Stimulated activated naive CD8-positive, alpha-beta T cell treated with anti-CD3 and anti-CD28 coated beads, Interleukin-15, Interleukin-2, amounts not matched to agents 100 ng/mL and 50 ng/mL, for 24 hours (primary cell): ENCODE data around the gene KLHL11.
A peak's percentile ranks its signal among the peaks of the same experiment; 100 is the strongest.

Experiments
- H3K27ac Mint-ChIP-seq: one replicate; pipeline ENCODE4 v1.8.0; 2021; ENCODE audit warnings: mild to moderate bottlenecking, mixed read lengths
- H3K27me3 Mint-ChIP-seq: one replicate; pipeline ENCODE4 v1.8.0; 2021; ENCODE audit warnings: mixed read lengths
- H3K36me3 Mint-ChIP-seq: one replicate; pipeline ENCODE4 v1.8.0; 2021; ENCODE audit warnings: low read depth, mixed read lengths
- H3K4me1 Mint-ChIP-seq: one replicate; pipeline ENCODE4 v1.8.0; 2021; ENCODE audit warnings: low read depth, mixed read lengths
- H3K4me3 Mint-ChIP-seq: one replicate; pipeline ENCODE4 v1.8.0; 2021; ENCODE audit warnings: mild to moderate bottlenecking, mixed read lengths
- H3K9me3 Mint-ChIP-seq: one replicate; pipeline ENCODE4 v1.8.0; 2021; ENCODE audit warnings: mixed read lengths

KLHL11 gene

GRCh38 chr17:41864836-41865595 is at the start of gene KLHL11:
TSS of gene KLHL11 (minus strand) at chr17:41865423. CDS start at chr17:41865370, 53 bp downstream.
- Mint-ChIP-seq H3K27ac (peak within 1 kb of the TSS; percentile 76), H3K4me1 (peaks cover 44% of the 10 kb centered on the region), H3K9me3 (no peaks in the 10 kb centered on the region), H3K36me3 (peaks cover 34% of the 10 kb centered on the region), H3K27me3 (no peaks in the 10 kb centered on the region), H3K4me3 (no peak within 1 kb of the TSS)

GRCh38 chr17:41915020-41915419 is 49.8 kb upstream of the KLHL11 start:
- H3K27me3 Mint-ChIP-seq: no peaks in the 10 kb centered on the region
- H3K9me3 Mint-ChIP-seq: no peaks in the 10 kb centered on the region
- peaks cover 42% of the 10 kb centered on the region for H3K4me1 Mint-ChIP-seq
- H3K27ac Mint-ChIP-seq: no peak overlapping the region
- peaks cover 43% of the 10 kb centered on the region for H3K36me3 Mint-ChIP-seq
- H3K4me3 Mint-ChIP-seq: no peak overlapping the region

DNA sequence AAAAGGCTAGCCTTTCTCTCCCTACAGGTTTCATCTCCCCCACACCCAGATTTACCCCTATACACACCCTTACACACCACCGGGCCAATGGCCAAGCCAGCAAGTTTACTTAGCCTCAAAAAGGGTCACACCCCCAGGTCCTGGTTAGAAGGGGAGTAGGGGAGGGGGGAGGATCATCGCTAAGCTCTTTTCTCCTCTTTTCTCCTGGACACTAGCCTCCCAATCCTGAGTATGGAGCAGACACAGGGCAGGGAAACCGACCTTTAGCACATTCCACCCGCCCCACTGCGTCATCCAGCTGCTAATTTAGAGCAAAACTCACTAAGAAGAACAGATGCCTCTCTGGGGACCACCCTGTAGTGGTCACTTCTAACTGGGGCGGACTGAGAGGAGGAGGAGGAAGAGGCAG is 49.1 kb upstream of the KLHL11 start:
- H3K4me1 Mint-ChIP-seq: peaks cover 38% of the 10 kb centered on the region
- H3K9me3 Mint-ChIP-seq: no peaks in the 10 kb centered on the region
- no peak overlapping the region for H3K4me3 Mint-ChIP-seq
- H3K36me3 Mint-ChIP-seq: peaks cover 49% of the 10 kb centered on the region
- no peak overlapping the region for H3K27ac Mint-ChIP-seq
- H3K27me3 Mint-ChIP-seq: no peaks in the 10 kb centered on the region

GRCh38 chr17:41913798-41914197 is 48.6 kb upstream of the KLHL11 start:
- H3K36me3 Mint-ChIP-seq: peaks cover 51% of the 10 kb centered on the region
- H3K4me1 Mint-ChIP-seq: peaks cover 37% of the 10 kb centered on the region
- H3K27me3 Mint-ChIP-seq: no peaks in the 10 kb centered on the region
- H3K27ac Mint-ChIP-seq: no peak overlapping the region
- no peaks in the 10 kb centered on the region for H3K9me3 Mint-ChIP-seq
- H3K4me3 Mint-ChIP-seq: no peak overlapping the region

DNA sequence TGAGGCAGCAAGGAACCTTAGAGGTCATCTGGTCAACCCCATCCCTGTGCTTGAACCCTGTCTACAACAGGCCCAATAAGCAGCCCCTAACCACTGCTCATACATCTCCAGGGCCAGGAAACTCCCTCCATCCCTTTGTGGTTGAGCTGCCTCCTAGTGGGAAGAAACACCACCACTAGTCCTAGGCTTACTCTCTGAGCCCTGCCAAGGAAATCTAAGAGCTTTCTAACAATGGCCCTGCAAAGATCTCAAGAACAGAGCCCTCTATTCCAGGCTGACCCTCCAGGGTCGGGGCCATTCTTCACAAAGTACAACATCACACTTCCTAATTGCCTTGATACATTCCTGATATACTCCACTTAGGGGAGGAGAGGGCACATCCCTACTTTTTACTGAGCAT is 47.7 kb upstream of the KLHL11 start:
- no peak overlapping the region for H3K4me3 Mint-ChIP-seq
- no peak overlapping the region for H3K27ac Mint-ChIP-seq
- H3K4me1 Mint-ChIP-seq: peaks cover 37% of the 10 kb centered on the region
- H3K9me3 Mint-ChIP-seq: no peaks in the 10 kb centered on the region
- no peaks in the 10 kb centered on the region for H3K27me3 Mint-ChIP-seq
- peaks cover 55% of the 10 kb centered on the region for H3K36me3 Mint-ChIP-seq

DNA sequence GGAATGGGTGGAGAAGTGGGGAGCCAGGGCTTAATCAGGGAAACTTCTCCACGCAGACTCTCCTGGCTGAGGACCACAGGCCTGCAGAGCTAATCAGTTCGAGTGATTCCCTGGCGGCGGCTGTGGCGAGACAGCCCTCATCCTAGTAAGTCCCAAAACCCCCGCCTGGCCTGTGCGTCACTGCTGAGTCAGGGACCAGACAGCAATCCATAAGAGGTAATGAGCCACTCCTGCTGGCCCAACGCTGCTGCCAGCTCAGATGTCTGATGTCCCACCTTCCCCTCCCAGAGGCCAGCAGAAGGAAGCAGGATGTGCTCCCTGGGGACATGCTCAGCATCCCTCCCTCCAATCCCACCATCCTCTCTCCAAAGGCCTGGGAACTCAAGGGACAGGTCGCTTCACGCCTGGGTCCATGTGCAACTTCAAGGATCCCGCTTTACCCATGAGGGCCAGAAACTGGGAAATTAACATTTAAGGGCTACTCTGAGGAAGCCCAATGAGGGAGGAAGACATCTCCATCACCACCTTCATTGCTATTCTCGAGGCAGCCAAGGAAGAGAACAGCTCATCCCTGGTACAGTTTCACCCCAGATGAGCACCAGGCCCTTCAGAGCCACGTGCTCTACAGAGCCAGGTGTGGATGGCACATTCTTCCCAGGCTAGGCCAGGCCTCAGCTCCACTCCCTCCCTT is 45.6 kb upstream of the KLHL11 start:
- H3K4me1 Mint-ChIP-seq: peaks cover 17% of the 10 kb centered on the region
- no peak overlapping the region for H3K4me3 Mint-ChIP-seq
- no peaks in the 10 kb centered on the region for H3K27me3 Mint-ChIP-seq
- H3K27ac Mint-ChIP-seq: no peak overlapping the region
- H3K36me3 Mint-ChIP-seq: peaks cover 66% of the 10 kb centered on the region
- H3K9me3 Mint-ChIP-seq: no peaks in the 10 kb centered on the region

GRCh38 chr17:41909088-41909487 is 43.9 kb upstream of the KLHL11 start:
- Mint-ChIP-seq H3K27ac (no peak overlapping the region), H3K9me3 (no peaks in the 10 kb centered on the region), H3K27me3 (no peaks in the 10 kb centered on the region), H3K36me3 (peaks cover 68% of the 10 kb centered on the region), H3K4me1 (peaks cover 4% of the 10 kb centered on the region), H3K4me3 (no peak overlapping the region)

- Mint-ChIP-seq H3K9me3 (no peaks in the 10 kb centered on the region), H3K4me3 (no peak overlapping the region), H3K36me3 (peaks cover 65% of the 10 kb centered on the region), H3K27me3 (no peaks in the 10 kb centered on the region), H3K27ac (no peak overlapping the region), H3K4me1 (no peaks in the 10 kb centered on the region)
Measured at GRCh38 chr17:41907633-41908539, 42.7 kb upstream of the KLHL11 start.

DNA sequence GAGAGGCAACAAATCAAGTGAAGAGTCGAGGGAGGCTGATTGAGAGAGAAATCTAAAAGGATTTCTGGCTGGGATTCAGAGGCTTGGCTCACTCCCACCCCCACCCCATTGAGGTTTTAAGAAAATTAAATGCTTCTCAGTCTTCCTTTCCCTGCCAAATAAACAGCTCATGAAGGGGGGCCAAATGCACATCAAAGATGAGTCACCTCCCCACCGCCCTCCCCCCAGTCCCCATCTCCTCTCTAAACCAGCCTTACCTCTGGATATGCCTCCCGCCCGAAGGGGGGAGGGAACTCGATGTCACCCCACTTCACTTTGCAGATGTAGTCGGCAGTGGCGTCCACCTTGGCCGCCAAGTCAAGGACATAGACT is 41.9 kb upstream of the KLHL11 start:
- peaks cover 59% of the 10 kb centered on the region for H3K36me3 Mint-ChIP-seq
- H3K4me1 Mint-ChIP-seq: no peaks in the 10 kb centered on the region

DNA sequence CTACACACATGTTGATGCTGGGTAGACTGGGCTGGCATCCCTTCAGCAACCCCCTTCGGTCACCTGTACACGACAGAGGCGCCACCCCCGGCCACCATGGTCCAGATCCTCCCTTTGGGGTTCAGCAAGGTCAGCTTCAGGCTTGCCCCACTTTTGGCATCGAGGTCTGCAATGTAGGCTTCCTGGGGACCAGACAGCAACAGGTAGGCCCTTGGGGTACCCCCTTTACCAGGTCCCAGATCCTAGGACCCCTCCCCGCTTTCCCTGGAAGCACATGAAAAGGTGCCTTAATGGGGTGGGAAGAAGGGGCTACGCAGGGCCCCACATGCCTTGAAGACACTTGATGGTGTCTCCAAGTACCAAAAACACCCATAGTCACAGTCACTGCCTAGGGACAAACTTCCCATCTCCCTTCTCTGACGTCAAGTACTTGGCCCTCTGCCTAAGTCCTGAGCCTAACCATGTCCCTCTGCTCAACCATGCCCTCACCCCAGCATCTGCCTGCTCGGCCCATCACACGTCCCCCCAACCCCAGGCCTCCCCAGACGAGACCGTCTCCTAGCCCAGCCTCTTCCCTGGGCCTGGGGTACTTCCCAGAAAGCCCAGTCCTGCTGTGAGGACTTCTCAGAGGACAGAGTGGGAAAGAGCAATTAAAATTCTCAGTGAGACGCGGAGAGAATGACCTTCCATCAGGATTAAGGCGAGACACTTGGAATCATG is 41.4 kb upstream of the KLHL11 start:
- Mint-ChIP-seq H3K36me3 (peaks cover 61% of the 10 kb centered on the region), H3K4me1 (no peaks in the 10 kb centered on the region), H3K9me3 (no peaks in the 10 kb centered on the region), H3K4me3 (no peak overlapping the region), H3K27me3 (no peaks in the 10 kb centered on the region), H3K27ac (no peak overlapping the region)

More for the DNA sequence above, 41.9 kb upstream of the KLHL11 start:
- Mint-ChIP-seq H3K9me3 (no peaks in the 10 kb centered on the region), H3K27ac (no peak overlapping the region), H3K27me3 (no peaks in the 10 kb centered on the region), H3K4me3 (no peak overlapping the region)

- Mint-ChIP-seq H3K4me3 (no peak overlapping the region), H3K27ac (no peak overlapping the region), H3K36me3 (peaks cover 63% of the 10 kb centered on the region), H3K4me1 (no peaks in the 10 kb centered on the region), H3K27me3 (no peaks in the 10 kb centered on the region), H3K9me3 (no peaks in the 10 kb centered on the region)
Measured at GRCh38 chr17:41905172-41905571, 39.9 kb upstream of the KLHL11 start.

DNA sequence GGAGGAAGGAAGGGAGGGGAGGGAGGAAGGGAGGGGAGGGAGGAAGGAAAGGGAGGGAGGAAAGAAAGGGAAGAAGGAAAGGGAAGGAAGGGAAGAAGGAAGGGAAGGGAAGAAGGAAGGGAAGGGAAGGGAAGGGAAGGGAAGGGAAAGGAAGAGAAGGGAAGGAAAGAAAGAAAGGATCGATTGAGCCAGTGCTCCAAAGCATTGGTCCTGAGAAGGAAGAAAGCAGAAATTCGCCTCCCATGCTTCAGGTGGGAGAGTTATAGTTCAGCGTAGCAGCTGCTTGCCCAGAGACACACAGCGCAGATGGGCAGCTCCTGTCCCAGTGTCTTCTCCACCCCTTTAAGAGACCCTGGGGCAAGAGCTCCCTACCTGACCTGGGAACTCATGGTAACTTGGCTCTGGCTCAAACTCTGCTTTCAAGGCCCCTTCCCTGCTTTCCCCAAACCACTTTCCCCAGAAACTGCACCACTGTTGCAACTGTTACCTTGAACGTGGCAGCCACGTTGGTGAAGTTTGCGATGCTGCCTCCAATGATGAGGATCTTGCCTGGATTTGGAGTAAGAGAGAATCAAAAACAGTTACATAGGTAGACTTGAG is 39.1 kb upstream of the KLHL11 start:
- Mint-ChIP-seq H3K9me3 (no peaks in the 10 kb centered on the region), H3K27ac (no peak overlapping the region), H3K4me1 (no peaks in the 10 kb centered on the region)

GRCh38 chr17:41901646-41902045 is 36.4 kb upstream of the KLHL11 start:
- Mint-ChIP-seq H3K27me3 (no peaks in the 10 kb centered on the region), H3K4me3 (no peak overlapping the region), H3K4me1 (no peaks in the 10 kb centered on the region), H3K27ac (no peak overlapping the region), H3K9me3 (no peaks in the 10 kb centered on the region), H3K36me3 (peaks cover 69% of the 10 kb centered on the region)

More for the DNA sequence above, 39.1 kb upstream of the KLHL11 start:
- Mint-ChIP-seq H3K27me3 (no peaks in the 10 kb centered on the region), H3K36me3 (peaks cover 60% of the 10 kb centered on the region), H3K4me3 (no peak overlapping the region)

DNA sequence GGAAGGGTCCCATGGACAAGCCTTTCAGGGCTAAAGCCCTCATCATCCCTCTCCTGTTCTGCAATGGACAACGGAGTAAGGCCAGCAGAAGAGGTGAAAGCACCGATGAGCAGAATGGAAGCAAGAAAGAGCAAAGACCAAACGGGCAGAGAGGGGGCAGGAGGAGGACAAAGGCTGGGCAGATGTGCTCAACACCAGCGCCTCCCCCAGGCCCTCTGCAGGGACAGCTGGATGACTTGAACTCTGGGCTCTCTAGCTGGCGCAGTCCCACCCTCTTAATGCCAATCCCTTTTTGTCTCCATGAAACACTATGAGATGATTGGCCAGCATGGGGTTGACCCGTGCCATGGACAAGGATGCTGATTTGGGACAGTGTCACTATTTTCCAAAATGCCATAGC is 31.5 kb upstream of the KLHL11 start:
- no peaks in the 10 kb centered on the region for H3K27me3 Mint-ChIP-seq
- H3K9me3 Mint-ChIP-seq: no peaks in the 10 kb centered on the region
- H3K36me3 Mint-ChIP-seq: peaks cover 80% of the 10 kb centered on the region

More for the DNA sequence above, 31.5 kb upstream of the KLHL11 start:
- H3K4me1 Mint-ChIP-seq: no peaks in the 10 kb centered on the region
- H3K27ac Mint-ChIP-seq: no peak overlapping the region
- no peak overlapping the region for H3K4me3 Mint-ChIP-seq
